Rectal smooth muscle tissue (tissue), 1 donor: ENCODE data around the gene NRTN.
"Not testable (repeated sequence)": the region's sequence is repeated elsewhere in the genome, so short reads cannot be mapped to it uniquely, and the experiment has no call there.

Experiments used
- H3K27ac ChIP-seq: one replicate; pipeline ENCODE4 v1.7.0; 2013; ENCODE audit warnings: low read depth, low read length, inconsistent platforms
- H3K27me3 ChIP-seq: one replicate; pipeline ENCODE4 v1.7.0; 2013; ENCODE audit warnings: low read length; ENCODE audit not compliant: control insufficient read depth, insufficient read depth
- H3K36me3 ChIP-seq: one replicate; pipeline ENCODE4 v1.7.0; 2013; ENCODE audit warnings: low read length; ENCODE audit not compliant: control insufficient read depth, insufficient read depth
- H3K4me1 ChIP-seq: one replicate; pipeline ENCODE4 v1.7.0; 2013; ENCODE audit warnings: low read length; ENCODE audit not compliant: control insufficient read depth, insufficient read depth
- H3K4me3 ChIP-seq: one replicate; pipeline ENCODE4 v1.7.0; 2013; ENCODE audit warnings: low read length
- H3K9ac ChIP-seq: one replicate; pipeline ENCODE4 v1.7.0; 2013; ENCODE audit warnings: low read length

The NRTN gene

DNA sequence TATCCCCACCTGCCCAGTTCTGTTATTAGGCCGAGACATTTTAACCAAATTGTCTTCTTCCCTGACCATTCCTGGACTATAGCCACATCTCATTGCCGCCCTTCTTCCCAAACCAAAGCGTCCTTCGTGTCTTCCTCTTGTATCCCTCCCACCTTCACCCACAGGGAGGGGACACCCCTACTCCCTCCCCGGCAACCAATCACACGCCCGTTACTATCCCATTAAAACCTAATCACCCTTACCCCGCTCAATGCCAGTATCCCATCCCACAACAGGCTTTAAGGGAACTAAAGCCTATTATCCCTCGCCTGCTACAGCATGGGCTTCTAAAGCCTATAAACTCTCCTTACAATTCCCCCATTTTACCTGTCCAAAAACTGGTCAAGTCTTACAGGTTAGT is 50.3 kb downstream of the NRTN start:
- H3K4me1 ChIP-seq, H3K9ac ChIP-seq, H3K36me3 ChIP-seq, H3K4me3 ChIP-seq, H3K27ac ChIP-seq, H3K27me3 ChIP-seq: not testable (repeated sequence)

DNA sequence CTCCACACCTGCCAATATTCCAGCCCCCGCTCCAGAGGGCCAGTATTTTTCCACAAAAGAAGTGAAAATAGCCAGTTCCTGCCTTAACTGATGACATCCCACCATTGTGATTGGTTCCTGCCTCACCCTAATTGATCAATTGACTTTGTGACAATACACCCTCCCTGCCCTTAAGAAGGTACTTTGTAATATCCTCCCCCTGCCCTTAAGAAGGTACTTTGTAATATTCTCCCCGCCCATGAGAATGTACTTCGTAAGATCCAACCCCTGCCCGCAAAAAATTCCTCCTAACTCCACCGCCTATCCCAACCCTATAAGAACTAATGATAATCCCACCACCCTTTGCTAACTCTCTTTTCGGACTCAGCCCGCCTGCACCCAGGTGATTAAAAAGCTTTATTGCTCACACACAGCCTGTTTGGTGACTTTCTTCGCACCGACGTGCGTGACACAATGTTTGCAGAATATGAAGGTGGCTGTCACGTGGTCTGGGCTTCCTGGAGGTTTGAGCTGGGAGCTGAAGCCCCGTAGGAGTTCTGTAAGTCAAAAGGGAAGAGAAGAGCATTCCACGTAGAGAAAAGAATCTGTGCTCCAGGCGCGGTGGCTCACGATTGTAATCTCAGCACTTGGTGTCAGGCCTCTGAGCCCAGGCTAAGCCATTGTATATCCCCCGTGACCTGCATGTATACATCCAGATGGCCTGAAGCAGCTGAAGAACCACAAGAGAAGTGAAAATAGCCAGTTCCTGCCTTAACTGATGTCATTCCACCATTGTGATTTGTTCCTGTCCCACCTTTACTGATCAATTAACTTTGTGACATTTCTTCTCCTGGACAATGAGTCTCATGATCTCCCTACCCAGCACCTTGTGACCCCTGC is 52.6 kb downstream of the NRTN start:
- no peaks in the 10 kb centered on the region for H3K27me3 ChIP-seq
- H3K27ac ChIP-seq: no peak overlapping the region
- no peak overlapping the region for H3K4me3 ChIP-seq
- no peaks in the 10 kb centered on the region for H3K36me3 ChIP-seq
- no peaks in the 10 kb centered on the region for H3K4me1 ChIP-seq
- H3K9ac ChIP-seq: no peak overlapping the region

DNA sequence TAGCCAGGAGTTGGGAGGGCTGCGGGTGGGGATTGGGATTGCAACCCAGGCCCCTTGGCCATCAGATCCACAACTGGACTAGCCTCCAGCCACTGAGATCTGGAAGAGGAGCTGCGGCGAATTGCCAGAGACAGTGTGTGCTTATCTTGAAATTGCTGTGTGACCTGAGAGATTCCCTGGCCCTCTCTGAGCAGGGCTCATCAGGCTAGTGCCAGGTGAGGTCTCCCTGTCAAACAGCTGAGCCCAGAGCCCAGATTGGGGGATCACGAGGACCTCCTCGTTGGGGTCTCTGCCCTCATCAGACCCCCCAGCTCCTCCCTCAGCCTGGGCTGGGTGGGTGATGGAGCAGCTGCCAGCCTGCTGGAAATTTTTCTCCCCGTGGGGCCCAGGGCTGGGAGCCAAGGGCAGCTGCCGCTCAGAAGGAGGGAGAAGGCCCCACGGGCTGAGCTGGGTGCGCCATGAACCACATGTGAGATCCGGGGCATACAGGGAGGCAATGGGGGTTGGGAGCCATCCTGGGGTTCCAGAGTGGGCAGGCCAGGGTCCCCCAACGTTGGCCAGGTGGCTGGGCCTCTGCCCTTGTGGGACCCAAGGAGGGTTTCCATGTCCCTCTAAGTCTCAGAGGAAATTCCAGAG is 58.3 kb downstream of the NRTN start:
- no peaks in the 10 kb centered on the region for H3K4me1 ChIP-seq
- H3K27me3 ChIP-seq: no peaks in the 10 kb centered on the region
- H3K9ac ChIP-seq: no peak overlapping the region
- H3K27ac ChIP-seq: no peak overlapping the region
- no peak overlapping the region for H3K4me3 ChIP-seq
- no peaks in the 10 kb centered on the region for H3K36me3 ChIP-seq

DNA sequence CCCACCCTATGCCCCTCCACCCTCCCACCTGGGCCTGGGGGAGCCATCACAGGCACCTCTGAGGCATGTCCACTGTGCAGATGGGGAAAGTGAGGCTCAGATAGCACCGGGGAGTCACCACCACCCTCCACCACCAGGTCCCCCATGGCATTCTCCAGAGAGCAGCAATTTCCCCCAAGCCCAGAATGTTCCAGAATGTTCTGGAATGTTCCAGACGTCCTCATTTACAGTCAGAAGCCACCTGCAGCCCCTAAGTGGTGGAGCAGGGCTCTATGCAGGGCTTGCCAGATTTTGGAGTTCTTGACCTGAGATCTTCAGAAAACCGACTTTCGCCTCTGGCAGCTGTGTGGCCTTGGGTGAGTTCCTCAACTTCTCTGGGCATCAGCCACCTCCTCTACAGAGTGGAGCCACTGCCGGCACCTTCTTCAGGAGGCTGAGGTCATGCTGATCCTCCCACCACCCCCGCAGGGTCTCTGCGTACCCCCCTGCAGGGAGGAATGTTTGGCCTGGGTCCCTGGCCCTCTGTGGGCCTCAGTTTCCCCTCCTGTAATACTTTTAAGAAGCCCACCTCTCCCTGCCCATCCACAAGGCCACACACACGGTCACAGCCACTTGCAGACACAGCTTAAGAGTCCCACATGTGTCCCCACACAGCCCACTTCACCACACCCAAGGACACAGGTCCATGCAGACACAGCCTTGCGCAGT is 59.3 kb downstream of the NRTN start:
- Histone ChIP-seq H3K9ac (no peak overlapping the region), H3K4me3 (no peak overlapping the region), H3K4me1 (no peaks in the 10 kb centered on the region), H3K27ac (no peak overlapping the region), H3K36me3 (no peaks in the 10 kb centered on the region), H3K27me3 (no peaks in the 10 kb centered on the region)

- Histone ChIP-seq H3K36me3 (no peaks in the 10 kb centered on the region), H3K27me3 (no peaks in the 10 kb centered on the region), H3K4me1 (no peaks in the 10 kb centered on the region), H3K4me3 (no peak overlapping the region), H3K27ac (no peak overlapping the region), H3K9ac (no peak overlapping the region)
These were observed 60.0 kb downstream of the NRTN start for GRCh38 chr19:5864725-5865486.

- no peaks in the 10 kb centered on the region for H3K4me1 ChIP-seq
- H3K4me3 ChIP-seq: no peak overlapping the region
- no peak overlapping the region for H3K9ac ChIP-seq
These were observed 60.9 kb downstream of the NRTN start for GRCh38 chr19:5865772-5866171.

DNA sequence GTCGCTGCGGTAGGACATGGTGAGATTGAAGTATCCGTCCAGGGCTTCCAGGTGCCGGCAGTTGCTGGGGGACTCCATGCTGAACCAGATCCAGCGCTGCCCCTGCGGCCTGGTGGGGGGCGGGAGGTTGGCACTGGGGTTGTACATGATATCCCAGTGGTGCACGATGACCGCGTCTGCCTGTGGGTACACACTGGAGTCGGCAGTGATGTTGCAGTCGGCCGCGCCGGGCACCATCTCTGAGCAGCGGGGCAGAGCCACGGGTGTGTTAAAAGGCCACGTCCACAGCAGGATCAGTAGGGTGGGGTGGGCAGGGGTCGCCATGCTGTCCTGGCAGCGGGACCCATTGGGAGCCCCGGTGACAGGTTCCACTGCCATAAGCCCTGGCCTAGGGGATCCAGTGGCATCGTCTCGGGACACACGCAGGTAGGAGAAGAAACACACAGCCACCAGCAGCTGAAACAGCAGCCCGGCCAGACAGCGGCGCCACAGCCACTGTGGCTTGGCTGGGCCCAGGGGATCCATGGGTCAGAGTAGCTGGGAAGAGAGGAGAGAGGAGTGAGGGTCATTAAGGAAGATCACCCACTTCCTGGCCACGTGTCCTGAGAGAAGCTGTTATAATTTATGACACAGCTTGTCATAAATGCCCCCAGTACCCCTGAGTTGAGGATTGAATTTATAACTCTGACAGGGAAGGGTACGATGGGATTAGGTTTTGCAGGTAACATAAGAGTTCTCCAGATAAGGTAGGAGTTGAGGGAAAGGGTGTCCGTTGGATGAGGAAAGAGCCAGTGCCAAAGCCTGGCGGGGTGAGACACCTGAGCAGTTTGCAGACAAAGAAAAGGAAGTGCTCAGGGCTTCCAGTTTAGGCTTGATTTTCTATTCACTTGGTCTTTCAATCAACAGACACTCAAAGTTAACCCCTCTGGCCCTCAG is 62.6 kb downstream of the NRTN start:
- no peaks in the 10 kb centered on the region for H3K4me1 ChIP-seq

More at GRCh38 chr19:5865772-5866171, 60.9 kb downstream of the NRTN start:
- H3K27me3 ChIP-seq: no peaks in the 10 kb centered on the region
- no peaks in the 10 kb centered on the region for H3K36me3 ChIP-seq
- no peak overlapping the region for H3K27ac ChIP-seq

DNA sequence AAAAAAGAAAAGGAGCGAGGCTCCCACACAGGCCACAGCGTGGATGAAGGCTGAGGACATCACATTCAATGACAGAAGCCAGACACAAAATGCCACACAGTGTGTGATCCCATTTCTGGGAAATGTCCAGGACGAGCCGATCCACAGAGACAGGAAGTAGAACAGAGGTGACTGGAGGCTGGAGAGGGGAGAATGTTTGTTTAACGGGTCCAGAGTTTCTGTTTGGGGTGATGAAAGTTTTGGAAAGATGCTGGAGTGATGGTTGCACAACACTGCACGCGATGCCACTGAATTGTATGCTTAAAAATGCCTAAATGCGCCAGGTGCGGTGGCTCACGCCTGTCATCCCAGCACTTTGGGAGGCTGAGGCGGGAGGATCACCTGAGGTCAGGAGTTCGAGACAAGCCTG is 66.1 kb downstream of the NRTN start:
- H3K9ac ChIP-seq: no peak overlapping the region
- H3K4me1 ChIP-seq: no peaks in the 10 kb centered on the region
- H3K27me3 ChIP-seq: no peaks in the 10 kb centered on the region
- H3K36me3 ChIP-seq: no peaks in the 10 kb centered on the region
- H3K27ac ChIP-seq: no peak overlapping the region
- no peak overlapping the region for H3K4me3 ChIP-seq

More for the DNA sequence above, 62.6 kb downstream of the NRTN start:
- Histone ChIP-seq H3K4me3 (no peak overlapping the region), H3K27ac (no peak overlapping the region), H3K27me3 (no peaks in the 10 kb centered on the region), H3K36me3 (no peaks in the 10 kb centered on the region), H3K9ac (no peak overlapping the region)

GRCh38 chr19:5873617-5874199 is 68.8 kb downstream of the NRTN start:
- H3K9ac ChIP-seq: no peak overlapping the region
- H3K4me1 ChIP-seq: no peaks in the 10 kb centered on the region
- no peaks in the 10 kb centered on the region for H3K36me3 ChIP-seq
- no peak overlapping the region for H3K27ac ChIP-seq
- H3K27me3 ChIP-seq: no peaks in the 10 kb centered on the region
- H3K4me3 ChIP-seq: no peak overlapping the region

DNA sequence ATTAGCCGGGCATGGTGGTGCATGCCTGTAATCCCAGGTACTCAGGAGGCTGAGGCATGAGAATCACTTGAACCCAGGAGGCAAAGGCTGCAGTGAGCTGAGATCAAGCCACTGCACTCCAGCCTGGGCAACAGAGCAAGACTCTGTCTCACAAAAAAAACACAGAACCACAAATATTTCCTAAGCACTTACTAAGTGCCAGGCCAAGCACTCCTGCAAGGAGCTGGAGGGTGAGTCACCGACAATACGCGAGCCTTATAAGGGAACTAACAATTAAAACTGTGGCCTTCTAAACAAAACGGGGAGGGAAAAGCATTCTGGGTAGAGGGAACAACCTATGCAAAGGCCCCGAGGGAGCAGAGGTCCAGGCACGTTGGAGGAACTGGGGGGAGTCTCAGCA is 69.6 kb downstream of the NRTN start:
- not testable (repeated sequence) for H3K27me3 ChIP-seq, H3K36me3 ChIP-seq, H3K4me1 ChIP-seq, H3K9ac ChIP-seq, H3K27ac ChIP-seq, H3K4me3 ChIP-seq

- Histone ChIP-seq H3K9ac (no peak overlapping the region), H3K4me1 (peaks cover 12% of the 10 kb centered on the region), H3K27ac (no peak overlapping the region), H3K36me3 (no peaks in the 10 kb centered on the region), H3K27me3 (no peaks in the 10 kb centered on the region), H3K4me3 (no peak overlapping the region)
These were observed 72.6 kb downstream of the NRTN start for GRCh38 chr19:5877427-5877826.
